Measurements from ENCODE around the gene NFE2L1. TPM values are rescaled to one million over a fixed set of nuclear protein-coding genes. Genes with fewer than 3 reads are reported as not detected.
"Not testable (repeated sequence)": the region's sequence is repeated elsewhere in the genome, so short reads cannot be mapped to it uniquely, and the experiment has no call there.

NFE2L1 gene
- total RNA-seq, 2 donors from 2014 or later, result 214 to 237 TPM

DNA sequence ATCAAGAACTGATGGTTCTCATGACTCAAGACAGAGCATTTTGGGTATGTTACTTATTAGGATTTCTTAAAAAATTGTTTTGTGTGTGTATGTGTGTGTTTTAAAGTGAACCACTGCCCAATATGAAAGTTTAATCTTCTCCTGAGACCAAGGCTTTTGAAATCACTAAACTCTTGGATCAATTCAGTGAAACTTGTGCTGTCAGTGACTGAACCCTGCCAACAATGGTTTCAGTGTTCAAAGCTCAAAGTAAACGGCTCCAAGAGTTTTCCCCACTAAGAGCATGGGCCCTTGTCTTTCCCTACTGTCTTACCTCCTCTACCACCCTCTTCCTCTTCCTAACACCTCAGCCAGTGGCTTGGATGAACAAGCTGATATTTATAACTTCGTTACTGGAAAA is 22.0 kb downstream of the NFE2L1 start:
- no peak overlapping the region for H3K27ac Mint-ChIP-seq
- no peak for DNase-seq
- no peaks in the 10 kb centered on the region for H3K4me1 Mint-ChIP-seq (ENCODE audit: low read depth)
- peaks cover 2 to 19% of the 10 kb centered on the region in 2 donors for H3K36me3 Mint-ChIP-seq (ENCODE audit: insufficient read depth in 2 of 2)
- no peaks in the 10 kb centered on the region for H3K9me3 Mint-ChIP-seq
- H3K27me3 Mint-ChIP-seq (ENCODE audit: low read depth), result no peaks in the 10 kb centered on the region
- H3K4me3 Mint-ChIP-seq, result no peak overlapping the region
- no peak for ATAC-seq (replicated peaks in 1 of 2)

DNA sequence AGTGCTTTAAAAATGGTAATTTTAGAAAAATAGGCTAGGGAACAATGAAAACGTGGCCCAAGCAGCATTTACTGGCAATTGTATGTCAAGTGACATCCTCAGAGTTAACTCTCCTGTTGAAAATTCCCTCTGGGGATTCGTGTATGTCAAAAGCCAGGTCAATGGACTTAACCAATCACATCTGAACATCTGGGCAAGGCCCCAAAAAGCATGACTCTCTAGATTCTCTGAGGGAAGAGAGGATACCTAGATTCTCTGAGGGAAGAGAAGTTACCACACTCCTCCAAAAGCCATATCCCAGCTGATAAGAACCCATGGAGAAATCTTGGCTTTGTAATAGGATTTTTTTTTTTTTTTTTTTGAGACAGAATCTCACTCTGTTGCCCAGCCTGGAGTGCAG is 23.5 kb downstream of the NFE2L1 start:
- Mint-ChIP-seq H3K36me3 (ENCODE audit: insufficient read depth in 2 of 2) (peaks cover 3 to 19% of the 10 kb centered on the region in 2 donors), H3K9me3 (no peaks in the 10 kb centered on the region), H3K4me1 (ENCODE audit: low read depth) (no peaks in the 10 kb centered on the region), H3K27ac (no peak overlapping the region), H3K27me3 (ENCODE audit: low read depth) (no peaks in the 10 kb centered on the region), H3K4me3 (no peak overlapping the region)
- ATAC-seq (replicated peaks in 1 of 2) (no peak), DNase-seq (no peak)

DNA sequence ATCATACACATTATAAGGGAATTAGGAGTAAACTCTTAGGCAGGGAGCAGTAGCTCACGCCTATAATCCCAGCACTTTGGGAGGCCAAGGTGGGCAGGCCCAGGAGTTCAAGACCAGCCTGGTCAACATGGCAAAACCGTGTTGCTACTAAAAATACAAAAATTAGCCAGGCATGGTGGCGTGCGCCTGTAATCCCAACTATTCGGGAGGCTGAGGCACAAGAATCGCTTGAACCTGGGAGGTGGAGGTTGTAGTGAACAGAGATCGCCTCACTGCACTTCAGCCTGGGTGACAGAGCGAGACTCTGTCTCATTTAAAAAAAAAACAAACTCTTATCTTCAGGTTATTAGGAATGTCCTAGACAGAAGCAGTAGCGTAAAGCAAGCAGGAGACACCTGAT is 24.7 kb downstream of the NFE2L1 start:
- not testable (repeated sequence) for DNase-seq; ATAC-seq (replicated peaks in 1 of 2); H3K9me3 Mint-ChIP-seq; H3K27ac Mint-ChIP-seq; H3K4me3 Mint-ChIP-seq; H3K4me1 Mint-ChIP-seq (ENCODE audit: low read depth); H3K27me3 Mint-ChIP-seq (ENCODE audit: low read depth)
- H3K36me3 Mint-ChIP-seq (ENCODE audit: insufficient read depth in 2 of 2), result peaks cover 1 to 15% of the 10 kb centered on the region in 2 donors

DNA sequence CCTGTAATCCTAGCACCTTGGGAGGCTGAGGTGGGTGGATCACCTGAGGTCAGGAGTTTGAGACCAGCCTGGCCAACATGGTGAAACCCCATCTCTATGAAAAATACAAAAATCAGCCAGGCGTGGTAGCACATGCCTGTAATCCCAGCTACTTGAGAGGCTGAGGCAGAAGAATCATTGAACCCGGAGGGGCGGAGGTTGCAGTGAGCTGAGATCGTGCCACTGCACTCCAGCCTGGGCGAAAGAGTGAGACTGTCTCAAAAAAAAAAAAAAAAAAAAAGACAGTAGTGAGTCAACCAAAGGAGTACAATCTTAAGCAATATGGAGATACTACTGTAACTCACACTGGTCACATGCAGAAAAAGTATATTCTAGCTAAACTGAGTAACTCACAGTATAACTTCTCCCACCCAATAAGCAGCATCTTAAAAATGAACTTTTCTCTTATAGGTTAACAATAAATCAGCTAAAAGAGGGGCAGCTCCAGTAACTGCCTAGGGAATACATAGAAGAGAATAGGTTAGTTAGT is 25.5 kb downstream of the NFE2L1 start:
- H3K4me3 Mint-ChIP-seq; H3K4me1 Mint-ChIP-seq (ENCODE audit: low read depth); H3K9me3 Mint-ChIP-seq; H3K27ac Mint-ChIP-seq; H3K27me3 Mint-ChIP-seq (ENCODE audit: low read depth); DNase-seq: not testable (repeated sequence)
- peak; percentile 21 to 36 for ATAC-seq (replicated peaks in 1 of 2)
- peaks cover 1 to 12% of the 10 kb centered on the region in 2 donors for H3K36me3 Mint-ChIP-seq (ENCODE audit: insufficient read depth in 2 of 2)

DNA sequence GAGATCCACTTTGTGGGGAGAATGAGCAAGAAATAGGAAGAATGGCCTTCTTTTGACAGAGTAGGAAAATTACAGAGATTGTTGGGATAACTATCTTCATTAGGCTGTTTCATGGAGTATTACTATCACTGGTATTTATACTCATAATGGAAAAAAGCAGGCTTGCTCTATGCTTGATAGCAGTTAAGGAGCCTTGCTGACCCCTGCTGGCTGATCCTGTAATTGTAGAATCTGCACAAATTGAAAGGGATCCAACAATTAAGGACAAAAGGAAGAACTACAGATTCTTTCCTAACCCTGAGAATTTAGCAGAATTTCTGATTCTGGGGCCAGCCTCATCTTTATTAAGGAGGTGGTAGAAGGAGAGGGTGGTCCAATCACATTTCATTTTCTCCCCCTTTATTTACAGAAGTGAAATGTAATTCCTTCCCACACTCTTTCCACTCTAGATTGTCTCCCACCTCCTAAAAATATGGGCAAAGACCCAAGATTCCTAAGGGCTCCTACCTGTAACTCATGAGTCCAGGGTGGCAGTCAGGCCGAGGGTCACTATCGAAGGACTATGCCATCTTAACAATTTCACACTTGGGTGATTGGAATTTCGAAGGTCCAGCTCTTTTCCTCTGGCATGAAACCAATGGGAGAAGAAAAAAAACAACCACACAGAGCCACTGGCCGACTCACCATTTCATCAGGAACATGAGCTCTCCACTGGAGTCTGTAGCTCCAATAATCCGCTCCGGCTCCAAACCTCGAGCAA is 26.3 kb downstream of the NFE2L1 start:
- no peaks in the 10 kb centered on the region for H3K4me1 Mint-ChIP-seq (ENCODE audit: low read depth)
- H3K27ac Mint-ChIP-seq, result no peak overlapping the region
- peak; percentile 75 to 78 for DNase-seq
- H3K27me3 Mint-ChIP-seq (ENCODE audit: low read depth), result no peaks in the 10 kb centered on the region
- H3K36me3 Mint-ChIP-seq (ENCODE audit: insufficient read depth in 2 of 2), result peaks cover 1 to 8% of the 10 kb centered on the region in 2 donors
- ATAC-seq (replicated peaks in 1 of 2), result peak; percentile 73 to 74
- no peaks in the 10 kb centered on the region for H3K9me3 Mint-ChIP-seq
- no peak overlapping the region for H3K4me3 Mint-ChIP-seq

DNA sequence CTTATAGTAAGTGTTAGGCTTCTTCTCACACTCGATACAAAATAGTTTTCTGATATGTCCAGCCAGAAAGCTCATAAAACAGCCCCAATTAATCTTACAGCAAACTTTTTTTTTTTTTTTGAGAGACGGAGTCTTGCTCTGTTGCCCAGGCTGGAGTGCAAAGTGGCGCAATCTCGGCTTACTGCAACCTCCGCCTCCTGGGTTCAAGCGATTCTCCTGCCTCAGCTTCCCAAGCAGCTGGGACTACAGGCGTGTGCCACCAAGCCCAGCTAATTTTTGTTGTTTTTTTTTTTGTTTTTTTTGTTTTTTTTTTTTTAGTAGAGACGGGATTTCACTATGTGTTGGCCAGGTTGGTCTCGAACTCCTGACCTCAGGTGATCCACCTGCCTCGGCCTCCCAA is 29.0 kb downstream of the NFE2L1 start:
- not testable (repeated sequence) for H3K27me3 Mint-ChIP-seq (ENCODE audit: low read depth); H3K9me3 Mint-ChIP-seq; ATAC-seq (replicated peaks in 1 of 2); H3K36me3 Mint-ChIP-seq (ENCODE audit: insufficient read depth in 2 of 2); DNase-seq; H3K27ac Mint-ChIP-seq; H3K4me1 Mint-ChIP-seq (ENCODE audit: low read depth); H3K4me3 Mint-ChIP-seq

DNA sequence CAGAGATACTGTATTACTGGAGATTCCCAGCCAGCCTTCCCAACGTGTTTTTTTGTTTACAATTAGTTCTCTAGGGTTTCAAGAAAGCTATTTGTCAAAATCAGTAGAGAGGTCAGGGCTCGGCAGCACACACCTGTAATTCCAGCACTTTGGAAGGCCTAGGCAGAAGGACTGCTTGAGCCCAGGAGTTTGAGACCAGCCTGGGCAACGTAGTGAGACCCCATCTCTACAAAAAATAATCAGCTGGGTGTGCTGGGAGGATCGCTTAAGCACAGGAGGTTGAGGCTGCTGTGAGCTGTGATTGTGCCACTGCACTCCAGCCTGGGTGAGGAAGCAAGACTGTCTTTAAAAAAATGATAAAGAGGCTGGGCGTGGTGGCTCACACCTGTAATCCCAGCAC is 33.7 kb downstream of the NFE2L1 start:
- no peaks in the 10 kb centered on the region for H3K27me3 Mint-ChIP-seq (ENCODE audit: low read depth)
- no peak overlapping the region for H3K4me3 Mint-ChIP-seq
- DNase-seq, result no peak
- no peaks in the 10 kb centered on the region for H3K9me3 Mint-ChIP-seq
- no peak overlapping the region for H3K27ac Mint-ChIP-seq
- no peak for ATAC-seq (replicated peaks in 1 of 2)
- H3K36me3 Mint-ChIP-seq (ENCODE audit: insufficient read depth in 2 of 2), result no peaks in the 10 kb centered on the region
- peaks cover 13% of the 10 kb centered on the region for H3K4me1 Mint-ChIP-seq (ENCODE audit: low read depth)

DNA sequence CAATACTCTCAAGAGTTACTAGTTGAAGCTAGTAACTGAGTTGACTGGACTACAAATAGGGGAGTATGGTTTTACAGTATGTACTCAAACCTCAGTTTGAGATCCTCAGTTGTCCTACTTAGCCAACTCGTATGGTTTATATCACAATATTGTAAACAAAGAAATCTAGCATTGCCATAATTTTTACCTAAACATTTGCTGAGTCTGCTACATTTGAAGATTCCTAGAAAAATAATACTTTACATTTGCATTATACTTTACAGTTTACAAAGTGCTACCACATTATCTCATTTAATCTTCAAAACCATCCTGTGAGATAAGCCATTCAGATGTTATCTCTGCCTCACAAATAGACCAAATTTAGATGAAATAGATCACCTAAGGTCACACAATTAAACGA is 36.8 kb downstream of the NFE2L1 start:
- H3K27me3 Mint-ChIP-seq (ENCODE audit: low read depth), result no peaks in the 10 kb centered on the region
- no peak overlapping the region for H3K27ac Mint-ChIP-seq
- H3K36me3 Mint-ChIP-seq (ENCODE audit: insufficient read depth in 2 of 2), result no peaks in the 10 kb centered on the region
- no peaks in the 10 kb centered on the region for H3K9me3 Mint-ChIP-seq
- DNase-seq, result no peak
- peaks cover 13% of the 10 kb centered on the region for H3K4me1 Mint-ChIP-seq (ENCODE audit: low read depth)
- H3K4me3 Mint-ChIP-seq, result no peak overlapping the region
- no peak for ATAC-seq (replicated peaks in 1 of 2)

DNA sequence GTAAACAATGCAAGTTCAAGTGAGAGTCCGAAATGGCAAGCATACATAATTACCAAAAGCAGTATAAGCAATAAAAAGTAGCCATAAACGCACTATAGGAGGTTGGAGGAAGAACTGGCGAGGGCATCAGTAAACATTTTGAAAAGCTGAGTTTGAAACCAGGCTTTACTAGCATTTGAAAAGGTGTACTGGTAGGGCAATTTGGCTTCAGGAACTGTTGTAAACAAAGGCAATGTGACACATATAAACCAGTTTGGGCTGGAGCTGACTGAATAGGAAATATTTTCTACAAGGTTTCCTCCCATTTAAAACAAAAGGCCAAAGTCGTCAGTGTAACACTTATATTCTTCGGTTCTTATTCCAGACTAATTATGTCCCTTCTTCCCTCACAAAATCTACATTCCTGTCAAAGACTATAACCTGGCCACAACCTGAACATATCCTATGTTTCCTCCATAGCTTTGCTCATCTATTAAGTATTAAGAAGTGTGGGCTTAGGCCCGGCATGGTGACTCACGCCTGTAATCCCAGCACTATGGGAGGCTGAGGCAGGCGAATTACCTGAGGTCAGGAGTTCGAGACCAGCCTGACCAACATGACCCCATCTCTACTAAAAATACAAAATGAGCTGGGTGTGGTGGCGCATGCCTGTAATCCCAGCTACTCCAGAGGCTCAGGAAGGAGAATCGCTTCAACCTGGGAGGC is 45.3 kb downstream of the NFE2L1 start:
- no peak overlapping the region for H3K27ac Mint-ChIP-seq
- DNase-seq, result no peak
- no peaks in the 10 kb centered on the region for H3K27me3 Mint-ChIP-seq (ENCODE audit: low read depth)
- H3K36me3 Mint-ChIP-seq (ENCODE audit: insufficient read depth in 2 of 2), result peaks cover 0 to 6% of the 10 kb centered on the region in 2 donors
- no peak for ATAC-seq (replicated peaks in 1 of 2)
- peaks cover 16% of the 10 kb centered on the region for H3K4me1 Mint-ChIP-seq (ENCODE audit: low read depth)
- no peaks in the 10 kb centered on the region for H3K9me3 Mint-ChIP-seq
- no peak overlapping the region for H3K4me3 Mint-ChIP-seq

DNA sequence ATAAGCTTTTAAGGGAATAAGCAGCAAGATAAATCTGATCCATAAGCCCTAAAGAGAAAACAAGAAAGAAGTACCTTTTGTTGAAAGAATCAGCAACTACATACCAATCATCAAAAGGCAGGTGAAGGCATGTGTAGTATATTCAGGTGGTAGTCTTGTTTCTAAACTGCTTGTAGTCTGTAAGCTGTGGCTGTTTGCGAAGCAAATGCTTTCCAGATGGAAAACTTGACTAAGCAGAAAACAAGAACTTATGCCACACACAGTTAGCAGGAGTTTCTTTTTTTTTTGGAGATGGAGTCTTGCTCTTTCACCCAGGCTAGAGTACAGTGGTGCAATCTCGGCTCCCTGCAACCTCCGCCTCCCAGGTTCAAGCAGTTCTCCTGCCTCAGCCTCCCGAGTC is 47.5 kb downstream of the NFE2L1 start:
- Mint-ChIP-seq H3K27me3 (ENCODE audit: low read depth) (no peaks in the 10 kb centered on the region), H3K27ac (no peak overlapping the region), H3K4me3 (no peak overlapping the region), H3K9me3 (no peaks in the 10 kb centered on the region), H3K4me1 (ENCODE audit: low read depth) (peaks cover 30% of the 10 kb centered on the region), H3K36me3 (ENCODE audit: insufficient read depth in 2 of 2) (peaks cover 0 to 7% of the 10 kb centered on the region in 2 donors)
- ATAC-seq (replicated peaks in 1 of 2) (no peak), DNase-seq (no peak)

DNA sequence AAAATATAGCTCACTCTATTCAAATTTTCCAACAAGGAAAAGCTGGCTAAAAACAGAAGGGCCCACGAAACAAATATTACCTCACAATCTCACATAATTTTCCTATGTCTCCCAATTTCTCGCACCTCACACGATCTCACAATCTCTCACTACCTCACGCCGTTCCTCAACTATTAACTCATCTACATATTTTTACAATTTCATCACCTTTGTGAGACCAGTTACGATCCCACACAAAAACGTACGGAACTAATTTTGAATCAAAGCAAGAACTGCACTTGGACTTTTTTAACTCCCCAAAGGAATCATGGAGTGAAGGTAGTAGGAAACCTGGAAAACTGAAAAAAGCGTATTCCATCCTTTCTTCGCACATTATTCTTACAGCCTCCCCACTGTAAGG is 52.0 kb downstream of the NFE2L1 start:
- no peak for DNase-seq
- peaks cover 3 to 5% of the 10 kb centered on the region in 2 donors for H3K9me3 Mint-ChIP-seq
- H3K27ac Mint-ChIP-seq, result no peak overlapping the region
- no peak for ATAC-seq (replicated peaks in 1 of 2)
- H3K36me3 Mint-ChIP-seq (ENCODE audit: insufficient read depth in 2 of 2), result peaks cover 7 to 9% of the 10 kb centered on the region in 2 donors
- peak overlapping the region; percentile 91 to 100 for H3K4me3 Mint-ChIP-seq
- no peaks in the 10 kb centered on the region for H3K27me3 Mint-ChIP-seq (ENCODE audit: low read depth)
- H3K4me1 Mint-ChIP-seq (ENCODE audit: low read depth), result peaks cover 63% of the 10 kb centered on the region

DNA sequence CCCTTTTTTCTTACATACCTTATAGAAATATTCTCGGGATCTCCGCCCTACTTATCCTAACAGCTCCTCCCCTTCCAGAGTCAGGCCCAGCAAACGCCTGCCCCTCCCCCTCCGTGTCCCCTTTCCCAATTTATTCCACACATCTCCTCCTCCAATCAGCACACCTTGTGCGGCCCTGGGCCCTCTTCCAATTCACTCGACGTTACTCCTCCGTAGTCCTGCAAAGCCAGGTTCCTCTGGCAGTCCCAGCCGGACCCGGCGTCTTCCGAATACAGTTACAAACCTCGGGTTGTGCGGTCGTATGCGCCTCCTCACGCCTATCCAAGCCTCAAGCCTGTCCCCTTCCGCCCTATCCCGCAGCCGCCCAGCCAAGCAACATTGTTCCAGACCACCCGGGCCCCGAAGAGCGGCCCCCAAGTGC is 52.4 kb downstream of the NFE2L1 start:
- H3K27me3 Mint-ChIP-seq (ENCODE audit: low read depth), result no peaks in the 10 kb centered on the region
- H3K4me3 Mint-ChIP-seq, result peak overlapping the region; percentile 91 to 100
- H3K9me3 Mint-ChIP-seq, result peaks cover 3 to 5% of the 10 kb centered on the region in 2 donors
- ATAC-seq (replicated peaks in 1 of 2), result no peak
- peaks cover 7% of the 10 kb centered on the region in 2 donors for H3K36me3 Mint-ChIP-seq (ENCODE audit: insufficient read depth in 2 of 2)
- H3K4me1 Mint-ChIP-seq (ENCODE audit: low read depth), result peaks cover 58% of the 10 kb centered on the region
- no peak overlapping the region for H3K27ac Mint-ChIP-seq
- DNase-seq, result no peak

DNA sequence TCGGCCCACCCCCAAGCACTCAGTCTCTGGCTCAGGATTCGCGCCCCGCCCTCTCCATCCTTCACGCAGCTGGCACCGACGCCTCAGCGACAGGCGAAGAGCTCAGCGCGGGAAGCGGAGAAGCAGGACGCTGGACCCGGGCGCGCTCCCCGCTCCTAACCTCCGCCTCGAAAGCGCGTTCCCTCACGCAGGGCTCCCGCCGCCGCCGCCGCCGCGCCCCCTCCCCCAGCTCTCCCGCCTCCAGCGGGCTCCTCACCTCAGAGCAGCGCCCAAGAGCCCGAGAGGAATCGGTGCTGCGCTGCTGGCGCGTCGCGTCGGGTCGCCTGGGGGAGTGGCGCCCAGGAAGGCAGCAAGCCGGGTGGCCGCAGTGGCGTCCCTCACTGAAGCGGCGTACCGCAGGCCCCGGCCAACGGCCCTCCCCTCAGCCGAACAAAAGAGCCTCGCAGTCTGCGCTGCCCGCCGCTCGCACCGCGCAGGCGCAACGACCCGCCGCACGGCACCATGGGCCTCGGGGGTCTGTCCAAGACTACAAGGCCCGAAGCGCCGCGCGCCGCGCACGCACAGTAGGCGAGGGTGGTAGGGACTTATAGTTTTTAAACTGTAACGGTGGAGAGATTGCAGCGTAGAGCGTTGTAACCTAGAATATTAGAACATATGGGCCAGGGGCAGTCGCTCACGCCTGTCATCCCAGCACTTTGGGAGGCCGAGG is 53.0 kb downstream of the NFE2L1 start, which contains the start of gene CBX1:
CBX1 (minus strand) TSS at position 467 of the 709 bp plus-strand sequence. CDS start 24,474 bp downstream, outside the sequence.
- peak; percentile 96 to 97 for DNase-seq
- Mint-ChIP-seq H3K27ac (peak within 1 kb of the TSS; percentile 77), H3K4me3 (peak within 1 kb of the TSS; percentile 91 to 100), H3K4me1 (ENCODE audit: low read depth) (peaks cover 54% of the 10 kb centered on the region), H3K36me3 (ENCODE audit: insufficient read depth in 2 of 2) (peaks cover 7% of the 10 kb centered on the region in 2 donors), H3K9me3 (peaks cover 3 to 5% of the 10 kb centered on the region in 2 donors), H3K27me3 (ENCODE audit: low read depth) (no peaks in the 10 kb centered on the region)
- peak; percentile 97 for ATAC-seq (replicated peaks in 1 of 2)
